ENCODE data around the gene LSM2. TPM values are rescaled to one million over a fixed set of nuclear protein-coding genes. Genes with fewer than 3 reads are reported as not detected.

The LSM2 gene
- total and polyA plus RNA-seq, 9 of the 15 experiments (the other 6 are each of a cell fraction or from before 2014, with no cell fraction given) = 154 to 407 (median 223) TPM

DNA sequence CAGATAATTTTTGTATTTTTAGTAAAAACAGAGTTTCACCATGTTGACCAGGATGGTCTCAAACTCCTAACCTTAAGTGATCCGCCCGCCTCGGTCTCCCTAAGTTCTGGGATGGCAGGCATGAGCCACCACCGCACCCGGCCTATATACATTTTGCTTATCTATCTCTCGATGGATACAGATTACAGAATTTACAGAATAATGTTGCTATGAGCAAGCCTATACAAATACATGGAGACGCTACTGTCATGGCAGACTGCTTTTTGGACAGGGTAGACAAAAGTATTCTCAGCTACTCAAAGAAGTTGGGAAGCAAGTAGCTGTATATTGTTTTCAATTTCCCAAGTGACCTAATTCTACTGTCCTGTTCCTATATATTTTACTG lies 6.7 kb upstream of the LSM2 start (continued):
- no peak for TF ChIP-seq MEF2A (IDR thresholded peaks at IDR 0.05; ENCODE audit: control insufficient read depth, low read depth, low read length)
- TF ChIP-seq XRCC4 (IDR thresholded peaks at IDR 0.05; ENCODE audit: extremely low read depth, insufficient read depth, insufficient read length) = no peak
- no peak for TF ChIP-seq THRA (IDR thresholded peaks at IDR 0.05)
- TF ChIP-seq, protein P1, sequence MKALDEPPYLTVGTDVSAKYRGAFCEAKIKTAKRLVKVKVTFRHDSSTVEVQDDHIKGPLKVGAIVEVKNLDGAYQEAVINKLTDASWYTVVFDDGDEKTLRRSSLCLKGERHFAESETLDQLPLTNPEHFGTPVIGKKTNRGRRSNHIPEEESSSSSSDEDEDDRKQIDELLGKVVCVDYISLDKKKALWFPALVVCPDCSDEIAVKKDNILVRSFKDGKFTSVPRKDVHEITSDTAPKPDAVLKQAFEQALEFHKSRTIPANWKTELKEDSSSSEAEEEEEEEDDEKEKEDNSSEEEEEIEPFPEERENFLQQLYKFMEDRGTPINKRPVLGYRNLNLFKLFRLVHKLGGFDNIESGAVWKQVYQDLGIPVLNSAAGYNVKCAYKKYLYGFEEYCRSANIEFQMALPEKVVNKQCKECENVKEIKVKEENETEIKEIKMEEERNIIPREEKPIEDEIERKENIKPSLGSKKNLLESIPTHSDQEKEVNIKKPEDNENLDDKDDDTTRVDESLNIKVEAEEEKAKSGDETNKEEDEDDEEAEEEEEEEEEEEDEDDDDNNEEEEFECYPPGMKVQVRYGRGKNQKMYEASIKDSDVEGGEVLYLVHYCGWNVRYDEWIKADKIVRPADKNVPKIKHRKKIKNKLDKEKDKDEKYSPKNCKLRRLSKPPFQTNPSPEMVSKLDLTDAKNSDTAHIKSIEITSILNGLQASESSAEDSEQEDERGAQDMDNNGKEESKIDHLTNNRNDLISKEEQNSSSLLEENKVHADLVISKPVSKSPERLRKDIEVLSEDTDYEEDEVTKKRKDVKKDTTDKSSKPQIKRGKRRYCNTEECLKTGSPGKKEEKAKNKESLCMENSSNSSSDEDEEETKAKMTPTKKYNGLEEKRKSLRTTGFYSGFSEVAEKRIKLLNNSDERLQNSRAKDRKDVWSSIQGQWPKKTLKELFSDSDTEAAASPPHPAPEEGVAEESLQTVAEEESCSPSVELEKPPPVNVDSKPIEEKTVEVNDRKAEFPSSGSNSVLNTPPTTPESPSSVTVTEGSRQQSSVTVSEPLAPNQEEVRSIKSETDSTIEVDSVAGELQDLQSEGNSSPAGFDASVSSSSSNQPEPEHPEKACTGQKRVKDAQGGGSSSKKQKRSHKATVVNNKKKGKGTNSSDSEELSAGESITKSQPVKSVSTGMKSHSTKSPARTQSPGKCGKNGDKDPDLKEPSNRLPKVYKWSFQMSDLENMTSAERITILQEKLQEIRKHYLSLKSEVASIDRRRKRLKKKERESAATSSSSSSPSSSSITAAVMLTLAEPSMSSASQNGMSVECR (CRISPR knock-in tag; IDR thresholded peaks at IDR 0.05) = peak; percentile 3; the same call in 1 of the 2 replicates
- TF ChIP-seq, protein P2, sequence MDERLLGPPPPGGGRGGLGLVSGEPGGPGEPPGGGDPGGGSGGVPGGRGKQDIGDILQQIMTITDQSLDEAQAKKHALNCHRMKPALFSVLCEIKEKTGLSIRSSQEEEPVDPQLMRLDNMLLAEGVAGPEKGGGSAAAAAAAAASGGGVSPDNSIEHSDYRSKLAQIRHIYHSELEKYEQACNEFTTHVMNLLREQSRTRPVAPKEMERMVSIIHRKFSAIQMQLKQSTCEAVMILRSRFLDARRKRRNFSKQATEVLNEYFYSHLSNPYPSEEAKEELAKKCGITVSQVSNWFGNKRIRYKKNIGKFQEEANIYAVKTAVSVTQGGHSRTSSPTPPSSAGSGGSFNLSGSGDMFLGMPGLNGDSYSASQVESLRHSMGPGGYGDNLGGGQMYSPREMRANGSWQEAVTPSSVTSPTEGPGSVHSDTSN (CRISPR knock-in tag; IDR thresholded peaks at IDR 0.05; ENCODE audit: low read depth) = no peak
- TF ChIP-seq, protein P2 (tag; conservative IDR thresholded peaks at IDR 0.05; ENCODE audit: low read depth) = no peak
- no peak for TF ChIP-seq CBX1 (IDR thresholded peaks at IDR 0.05; ENCODE audit: low read depth)
- no peak for TF ChIP-seq POLR2AphosphoS2 (IDR thresholded peaks at IDR 0.05; ENCODE audit: low read length)
- no peak for TF ChIP-seq FOXP1 (CRISPR knock-in tag; IDR thresholded peaks at IDR 0.05)
- peak; percentile 45; the same call in 1 of the 2 replicates for TF ChIP-seq PTRF (tag; IDR thresholded peaks at IDR 0.05)
- no peak for TF ChIP-seq NR2C2 (CRISPR knock-in tag; IDR thresholded peaks at IDR 0.05)
- no peak for TF ChIP-seq NR2C2 (tag; IDR thresholded peaks at IDR 0.05)
- no peak for TF ChIP-seq CREB1 (IDR thresholded peaks at IDR 0.05)
- no peak for TF ChIP-seq CREB1 (CRISPR knock-in tag; IDR thresholded peaks at IDR 0.05)
- TF ChIP-seq RAD51 (IDR thresholded peaks at IDR 0.05; ENCODE audit: borderline replicate concordance, low read depth) = no peak
- TF ChIP-seq NFE2L1 (tag; IDR thresholded peaks at IDR 0.05; ENCODE audit: borderline replicate concordance, low read depth) = no peak
- no peak for TF ChIP-seq SIN3A (IDR thresholded peaks at IDR 0.05; ENCODE audit: borderline replicate concordance in 2 of 2, control insufficient read depth in 1 of 2, low read depth in 2 of 2, low read length in 2 of 2)
- no peak for TF ChIP-seq GATA2 (CRISPR knock-in tag; IDR thresholded peaks at IDR 0.05)
- no peak for TF ChIP-seq SP1 (CRISPR knock-in tag; IDR thresholded peaks at IDR 0.05)
- no peak for TF ChIP-seq SMC3 (conservative IDR thresholded peaks at IDR 0.05; ENCODE audit: insufficient read depth, low read depth, low read length)
- TF ChIP-seq GTF2A2 (tag; IDR thresholded peaks at IDR 0.05) = peak; percentile 70; the same call in 1 of the 2 replicates
- TF ChIP-seq ZNF408 (CRISPR knock-in tag; IDR thresholded peaks at IDR 0.05; ENCODE audit: low read depth) = no peak
- no peak for TF ChIP-seq ZKSCAN3 (CRISPR knock-in tag; IDR thresholded peaks at IDR 0.05)
